H1 (cell line): ENCODE measurements around the gene SPOCK3.
"Not testable (repeated sequence)": the region's sequence is repeated elsewhere in the genome, so short reads cannot be mapped to it uniquely, and the experiment has no call there.

Experiments used
- ATF3 ChIP-seq: IDR thresholded peaks from 2 replicates; pipeline ENCODE4 v1.6.1; 2011; ENCODE audit warnings: low read depth, mild to moderate bottlenecking, low read length; ENCODE audit not compliant: insufficient read depth
- CTCF ChIP-seq, 3 experiments: IDR thresholded peaks; 1 replicate in 2 of 3; 2 replicates in 1 of 3; pipeline versions ENCODE4 v1.5.1 to v1.6.1; 2011; ENCODE audit warnings: low read length in 3 of 3, mild to moderate bottlenecking in 3 of 3, inconsistent platforms in 2 of 3, low read depth in 1 of 3, moderate library complexity in 1 of 3; ENCODE audit not compliant: insufficient read depth in 1 of 3; ENCODE audit errors: control extremely low read depth in 1 of 3
- EZH2 ChIP-seq: fragments of 200-600 bp; sonication (generic); IDR thresholded peaks from 2 replicates; pipeline ENCODE4 v1.7.1; 2012; ENCODE audit warnings: low read depth, mild to moderate bottlenecking, moderate library complexity, low read length, inconsistent platforms; ENCODE audit not compliant: severe bottlenecking
- TCF12 ChIP-seq: IDR thresholded peaks from 2 replicates; pipeline ENCODE4 v1.6.1; 2011; ENCODE audit warnings: low read depth, mild to moderate bottlenecking, low read length

- TF ChIP-seq CTCF (IDR thresholded peaks at IDR 0.05; ENCODE audit: control extremely low read depth in 1 of 3, insufficient read depth in 1 of 3, low read depth in 1 of 3, low read length in 3 of 3); ATF3; EZH2; TCF12: not testable (repeated sequence)
Observed at GRCh38 chr4:166715748-166716713, 518.3 kb downstream of the SPOCK3 start.
